ENCODE data around the gene HNRNPA0. TPM values are rescaled to one million over a fixed set of nuclear protein-coding genes. Genes with fewer than 3 reads are reported as not detected.
"Not testable (repeated sequence)": the region's sequence is repeated elsewhere in the genome, so short reads cannot be mapped to it uniquely, and the experiment has no call there.

Gene HNRNPA0
- total and polyA plus RNA-seq, 2 of the 4 experiments (the other 2 are of a cell fraction), result 5.2 to 12.2 TPM

DNA sequence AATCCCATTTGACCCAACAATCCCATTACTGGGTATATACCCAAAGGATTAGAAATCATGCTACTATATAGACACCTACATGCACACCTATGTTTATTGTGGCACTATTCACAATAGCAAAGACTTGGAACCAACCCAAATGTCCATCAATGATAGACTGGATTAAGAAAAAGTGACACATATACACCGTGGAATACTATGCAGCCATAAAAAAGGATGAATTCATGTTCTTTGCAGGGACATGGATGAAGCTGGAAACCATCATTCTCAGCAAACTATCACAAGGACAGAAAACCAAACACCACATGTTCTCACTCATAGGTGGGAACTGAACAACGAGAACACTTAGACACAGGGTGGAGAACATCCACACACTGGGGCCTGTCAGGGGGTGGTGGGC, 34.4 kb upstream of the HNRNPA0 start:
- H2BK20ac ChIP-seq (ENCODE audit: low read depth, low read length); H3K56ac ChIP-seq (ENCODE audit: extremely low read depth, insufficient read depth, low read length); H3K36me3 ChIP-seq (ENCODE audit: control insufficient read depth, insufficient read depth, low read length); H2AK5ac ChIP-seq (ENCODE audit: low read depth, low read length); H2AK9ac ChIP-seq (replicated peaks; ENCODE audit: low read depth, low read length, poor library complexity); H3K4me3 ChIP-seq (ENCODE audit: insufficient read depth, low read depth, low read length); BruUV-seq (replicated peaks); intact Hi-C loops (cut with micrococcal nuclease); in situ Hi-C loops (cut with MboI; ENCODE audit: low sequenced_read_pairs); DNase-seq; CTCF ChIA-PET; H4K8ac ChIP-seq (ENCODE audit: low read depth in 2 of 2, low read length in 2 of 2); H3K18ac ChIP-seq (ENCODE audit: low read depth, low read length); H3K23ac ChIP-seq (ENCODE audit: low read depth, low read length); POLR2A ChIA-PET (ENCODE audit: unreplicated experiment); H3K27me3 ChIP-seq (ENCODE audit: control insufficient read depth, insufficient read depth, low read length); H2BK15ac ChIP-seq (ENCODE audit: low read depth, low read length); H3K9me3 ChIP-seq (ENCODE audit: control insufficient read depth, insufficient read depth, low read length); H4K5ac ChIP-seq (ENCODE audit: low read depth, low read length); H3K27ac ChIP-seq (ENCODE audit: insufficient read depth, low read length); H2BK120ac ChIP-seq (ENCODE audit: low read depth, low read length); H3K79me1 ChIP-seq (ENCODE audit: low read depth in 1 of 2, low read length in 2 of 2); H3K4ac ChIP-seq (ENCODE audit: low read depth, low read length); H3K9ac ChIP-seq (ENCODE audit: low read depth, low read length); H2BK5ac ChIP-seq (ENCODE audit: low read depth, low read length, poor library complexity, severe bottlenecking); dilution Hi-C loops (cut with HindIII; ENCODE audit: low sequenced_read_pairs, unreplicated experiment); H4K20me1 ChIP-seq (ENCODE audit: insufficient read depth, low read length); H4K91ac ChIP-seq (ENCODE audit: insufficient read depth, low read depth, low read length); H3K4me1 ChIP-seq (ENCODE audit: control insufficient read depth, insufficient read depth, low read length); H3K9me1 ChIP-seq (ENCODE audit: insufficient read depth, low read length); ATAC-seq (ENCODE audit: low read depth); H3K4me2 ChIP-seq (ENCODE audit: low read depth, low read length); H3K14ac ChIP-seq (replicated peaks; ENCODE audit: low read depth, low read length); H2AFZ ChIP-seq (replicated peaks; ENCODE audit: low read length, poor library complexity): not testable (repeated sequence)
- WGBS, 2 experiments (ENCODE audit: extremely low coverage in 2 of 2, insufficient read length in 1 of 2), result no CpG with 5 or more reads among the region's 2 CpGs

Data from IMR-90 (cell line).